Psoas muscle (tissue), 8 donors: Measurements from ENCODE around the gene ALKBH5. TPM values are rescaled to one million over a fixed set of nuclear protein-coding genes. Genes with fewer than 3 reads are reported as not detected.

Experiments
- ATAC-seq, 4 donors: fragments of 200-7000 bp; cut with Tn5 transposase; one replicate each; pipeline ENCODE4 v1.9.1; 2020; ENCODE audit warnings: moderate library complexity in 3 of 4, mild to moderate bottlenecking in 2 of 4
- DNase-seq, 2 donors: peaks; one replicate each; pipeline ENCODE4 v3.0.0-alpha.2; 2020
- H3K27ac ChIP-seq: fragments of 200-600 bp; one replicate; pipeline ENCODE4 v1.8.0; 2022
- H3K27me3 ChIP-seq, 3 donors: fragments of 200-600 bp in 1 of 3; one replicate each; pipeline versions ENCODE4 v1.6.1 to v1.8.0; 2013 to 2022; ENCODE audit warnings: low read length in 2 of 3, mild to moderate bottlenecking in 2 of 3, moderate library complexity in 1 of 3; ENCODE audit not compliant: insufficient read depth in 3 of 3
- H3K36me3 ChIP-seq, 2 donors: fragments of 200-600 bp in 1 of 2; one replicate each; pipeline versions ENCODE4 v1.6.1 to v1.8.0; 2013 to 2022; ENCODE audit warnings: low read depth in 1 of 2, mild to moderate bottlenecking in 1 of 2, moderate library complexity in 1 of 2; ENCODE audit not compliant: insufficient read depth in 1 of 2
- H3K4me1 ChIP-seq: fragments of 200-600 bp; one replicate; pipeline ENCODE4 v1.8.0; 2022
- H3K4me3 ChIP-seq: fragments of 200-600 bp; one replicate; pipeline ENCODE4 v1.8.0; 2022; ENCODE audit warnings: mild to moderate bottlenecking
- H3K9me3 ChIP-seq: fragments of 200-600 bp; one replicate; pipeline ENCODE4 v1.8.0; 2022
- CTCF ChIP-seq: fragments of 200-600 bp; IDR thresholded peaks from one replicate; pipeline ENCODE4 v1.8.0; 2022; ENCODE audit warnings: antibody characterized with exemption
- WGBS, 3 donors: extraction: QIAGEN DNeasy Blood & Tissue Kit; methylation state at CpG; one replicate each; pipeline versions ENCODE4 v1.1.6 to v1.1.7; 2013; 5-methylcytosine and 5-hydroxymethylcytosine counted together
- intact Hi-C, 2 donors: fragments of 100-400 bp; cut with DNase I; formaldehyde crosslinking; loops; one replicate each; pipeline versions ENCODE4 v1.11.0 to v1.14.2; 2022
- polyA plus RNA-seq, 3 donors: library from polyadenylated mRNA; stranded (reverse); fragments of 200-250 nt; gene quantifications; one replicate each; pipeline ENCODE4 v1.2.3, GENCODE V29; 2013
- total RNA-seq, 4 donors: library from RNA; stranded (reverse); fragmentation: NEBNext Ultra II Directional in 2 of 4; extraction: Animal tissue kit (Norgen Biotek cat#: 25700) in 2 of 4; gene quantifications; one replicate each; pipeline versions ENCODE4 v1.2.1 to v1.2.4, GENCODE V29; 2021 to 2023
- donor health status: healthy with polysubstance abuse.
- donor health status: DM: no; HTN: no; CAD: no; lungs with moderate emphysema.
- donor health status: Bipolar disorder and iron deficiency.
- donor health status: healthy.
- donor health status: DM: yes; HTN: yes; CAD: no.
- donor health status: DM: no; HTN: no; CAD: no.
- donor health status: DM: no; HTN: no; CAD: no.
- donor health status: DM: yes; HTN: yes; CAD: no.

Gene ALKBH5
- total and polyA plus RNA-seq, 7 donors: 91.7 to 235 (median 206) TPM

GRCh38 chr17:18250259-18250658 is 66.6 kb downstream of the ALKBH5 start:
- Histone ChIP-seq H3K9me3 (no peaks in the 10 kb centered on the region), H3K27me3 (no peaks in the 10 kb centered on the region), H3K27ac (no peak overlapping the region), H3K36me3 (peaks cover 12 to 100% of the 10 kb centered on the region in 2 donors), H3K4me3 (no peak overlapping the region), H3K4me1 (peaks cover 3% of the 10 kb centered on the region)
- WGBS, 3 donors: 77 to 89% (median 80%) methylated on average over 9 of the region's 9 CpGs
- DNase-seq (no peak), ATAC-seq (no peak)
- intact Hi-C loops: no loop called here
- TF ChIP-seq CTCF: no peak

- Histone ChIP-seq H3K27ac (no peak overlapping the region), H3K9me3 (no peaks in the 10 kb centered on the region), H3K4me1 (peaks cover 4% of the 10 kb centered on the region), H3K27me3 (no peaks in the 10 kb centered on the region), H3K4me3 (no peak overlapping the region), H3K36me3 (peaks cover 12 to 100% of the 10 kb centered on the region in 2 donors)
- no peak for DNase-seq
- no peak for TF ChIP-seq CTCF
- no peak for ATAC-seq
- WGBS, 3 donors: 89 to 92% (median 91%) methylated on average over 14 of the region's 14 CpGs
- intact Hi-C loops: no loop called here
These were observed 67.1 kb downstream of the ALKBH5 start for GRCh38 chr17:18250708-18251107.

- intact Hi-C loops: no loop called here
- Histone ChIP-seq H3K27me3 (no peaks in the 10 kb centered on the region), H3K9me3 (no peaks in the 10 kb centered on the region), H3K4me3 (no peak overlapping the region), H3K4me1 (peaks cover 9% of the 10 kb centered on the region), H3K27ac (no peak overlapping the region), H3K36me3 (peaks cover 12 to 100% of the 10 kb centered on the region in 2 donors)
- 59 to 78% (median 61%) methylated on average over 15 of the region's 15 CpGs for WGBS, 3 donors
- no peak for TF ChIP-seq CTCF
- ATAC-seq: no peak
- DNase-seq: no peak
These were observed 67.6 kb downstream of the ALKBH5 start for GRCh38 chr17:18251204-18251603.

- H3K27ac ChIP-seq: no peak overlapping the region
- TF ChIP-seq CTCF: no peak
- H3K27me3 ChIP-seq: no peaks in the 10 kb centered on the region
- H3K4me1 ChIP-seq: peaks cover 19% of the 10 kb centered on the region
- DNase-seq (no peak), ATAC-seq (no peak)
- no peak overlapping the region for H3K4me3 ChIP-seq
- intact Hi-C loops: no loop called here
- H3K36me3 ChIP-seq: peaks cover 12 to 98% of the 10 kb centered on the region in 2 donors
- WGBS, 3 donors: 84 to 89% (median 86%) methylated on average over 5 of the region's 5 CpGs
- H3K9me3 ChIP-seq: no peaks in the 10 kb centered on the region
These were observed 68.5 kb downstream of the ALKBH5 start for GRCh38 chr17:18252160-18252559.

GRCh38 chr17:18253187-18253884 is 69.7 kb downstream of the ALKBH5 start:
- DNase-seq: no peak
- 76 to 86% (median 79%) methylated on average over 16 of the region's 16 CpGs for WGBS, 3 donors
- no peak overlapping the region for H3K4me3 ChIP-seq
- peaks cover 23% of the 10 kb centered on the region for H3K4me1 ChIP-seq
- intact Hi-C loops: no loop called here
- no peaks in the 10 kb centered on the region for H3K9me3 ChIP-seq
- H3K27ac ChIP-seq: no peak overlapping the region
- ATAC-seq: no peak
- no peaks in the 10 kb centered on the region for H3K27me3 ChIP-seq
- TF ChIP-seq CTCF: no peak
- H3K36me3 ChIP-seq: peaks cover 10 to 86% of the 10 kb centered on the region in 2 donors
